Muscle of leg (tissue), 11 donors: Measurements from ENCODE around the gene PLEK2. TPM values are rescaled to one million over a fixed set of nuclear protein-coding genes. Genes with fewer than 3 reads are reported as not detected.

Experiments
- DNase-seq: peaks from one replicate; pipeline ENCODE4 v3.0.0; 2013
- H3K27ac ChIP-seq: one replicate; pipeline ENCODE4 v1.5.1; 2013; ENCODE audit warnings: mild to moderate bottlenecking, low read length, control low read depth
- H3K27me3 ChIP-seq: one replicate; pipeline ENCODE4 v1.6.1; 2013; ENCODE audit warnings: low read length; ENCODE audit not compliant: control insufficient read depth, insufficient read depth
- H3K36me3 ChIP-seq: one replicate; pipeline ENCODE4 v1.6.1; 2013; ENCODE audit warnings: low read length; ENCODE audit not compliant: control insufficient read depth, insufficient read depth
- H3K4me1 ChIP-seq: one replicate; pipeline ENCODE4 v1.6.1; 2013; ENCODE audit warnings: low read length; ENCODE audit not compliant: control insufficient read depth, insufficient read depth
- H3K4me3 ChIP-seq: one replicate; pipeline ENCODE4 v1.5.1; 2013; ENCODE audit warnings: low read length, control low read depth
- H3K9me3 ChIP-seq: replicated peaks from 2 replicates; pipeline ENCODE4 v1.6.1; 2013; ENCODE audit warnings: low read depth, low read length; ENCODE audit not compliant: control insufficient read depth
- WGBS: methylation state at CpG from one replicate; pipeline ENCODE4 v1.1.5; 2013; ENCODE audit warnings: missing lambda C conversion rate; ENCODE audit not compliant: insufficient coverage; 5-methylcytosine and 5-hydroxymethylcytosine counted together
- polyA plus RNA-seq, 8 donors: library from polyadenylated mRNA; unstranded; fragments of 120-200 nt; gene quantifications; one replicate each; pipeline versions ENCODE4 v1.2.1 to v1.2.3, GENCODE V29; 2013; ENCODE audit warnings: inconsistent platforms in 1 of 8, low replicate concordance in 1 of 8; ENCODE audit not compliant: insufficient read length in 8 of 8, insufficient read depth in 1 of 8
- total RNA-seq: library from RNA; stranded (reverse); fragments of 120-200 nt; gene quantifications from one replicate; pipeline ENCODE4 v1.2.4, GENCODE V29; 2013

The PLEK2 gene
- total and polyA plus RNA-seq, 9 donors = 0.22 to 3.0 (median 0.80) TPM

GRCh38 chr14:67429510-67430205 is 17.7 kb upstream of the PLEK2 start:
- H3K9me3 ChIP-seq = no peaks in the 10 kb centered on the region
- H3K4me1 ChIP-seq = peaks cover 7% of the 10 kb centered on the region
- 40% methylated on average over 7 of the region's 9 CpGs for WGBS
- H3K27ac ChIP-seq = no peak overlapping the region
- no peak overlapping the region for H3K4me3 ChIP-seq
- DNase-seq = no peak
- no peaks in the 10 kb centered on the region for H3K36me3 ChIP-seq
- peaks cover 11% of the 10 kb centered on the region for H3K27me3 ChIP-seq

GRCh38 chr14:67428501-67429031 is 16.6 kb upstream of the PLEK2 start:
- WGBS = 78% methylated on average over 6 of the region's 7 CpGs

GRCh38 chr14:67426983-67427606 is 15.1 kb upstream of the PLEK2 start:
- Histone ChIP-seq H3K4me3 (no peak overlapping the region), H3K27ac (no peak overlapping the region), H3K27me3 (peaks cover 13% of the 10 kb centered on the region), H3K36me3 (no peaks in the 10 kb centered on the region), H3K9me3 (no peaks in the 10 kb centered on the region), H3K4me1 (peaks cover 7% of the 10 kb centered on the region)
- peak; percentile 78 for DNase-seq
- 17% methylated on average over 25 of the region's 30 CpGs for WGBS

More at GRCh38 chr14:67428501-67429031, 16.6 kb upstream of the PLEK2 start:
- H3K27me3 ChIP-seq = peaks cover 13% of the 10 kb centered on the region
- no peak overlapping the region for H3K4me3 ChIP-seq
- no peaks in the 10 kb centered on the region for H3K9me3 ChIP-seq
- H3K36me3 ChIP-seq = no peaks in the 10 kb centered on the region
- no peak overlapping the region for H3K27ac ChIP-seq
- no peak for DNase-seq
- peaks cover 7% of the 10 kb centered on the region for H3K4me1 ChIP-seq

- Histone ChIP-seq H3K4me3 (no peak overlapping the region), H3K27ac (no peak overlapping the region), H3K4me1 (peaks cover 7% of the 10 kb centered on the region), H3K27me3 (peaks cover 13% of the 10 kb centered on the region), H3K36me3 (no peaks in the 10 kb centered on the region), H3K9me3 (no peaks in the 10 kb centered on the region)
- DNase-seq = no peak
- 71% methylated on average over 3 of the region's 8 CpGs for WGBS
Measured at GRCh38 chr14:67426161-67426560, 14.2 kb upstream of the PLEK2 start.

- WGBS = 75% methylated on average over 1 of the region's 4 CpGs
Measured at GRCh38 chr14:67425608-67426007, 13.6 kb upstream of the PLEK2 start.

GRCh38 chr14:67424539-67424938 is 12.6 kb upstream of the PLEK2 start:
- no CpG with 5 or more reads among the region's 3 CpGs for WGBS
- no peak for DNase-seq
- H3K27me3 ChIP-seq = peaks cover 12% of the 10 kb centered on the region

More at GRCh38 chr14:67425608-67426007, 13.6 kb upstream of the PLEK2 start:
- no peaks in the 10 kb centered on the region for H3K9me3 ChIP-seq
- no peak for DNase-seq
- H3K4me1 ChIP-seq = peaks cover 7% of the 10 kb centered on the region
- H3K36me3 ChIP-seq = no peaks in the 10 kb centered on the region
- H3K27me3 ChIP-seq = peaks cover 13% of the 10 kb centered on the region
- H3K27ac ChIP-seq = no peak overlapping the region
- H3K4me3 ChIP-seq = no peak overlapping the region

GRCh38 chr14:67423424-67423823 is 11.5 kb upstream of the PLEK2 start:
- Histone ChIP-seq H3K4me1 (peaks cover 7% of the 10 kb centered on the region), H3K4me3 (no peak overlapping the region), H3K27ac (no peak overlapping the region), H3K9me3 (no peaks in the 10 kb centered on the region), H3K36me3 (no peaks in the 10 kb centered on the region), H3K27me3 (peaks cover 12% of the 10 kb centered on the region)
- 83% methylated on average over 1 of the region's 2 CpGs for WGBS
- no peak for DNase-seq

More at GRCh38 chr14:67424539-67424938, 12.6 kb upstream of the PLEK2 start:
- no peaks in the 10 kb centered on the region for H3K9me3 ChIP-seq
- H3K27ac ChIP-seq = no peak overlapping the region
- H3K4me3 ChIP-seq = no peak overlapping the region
- no peaks in the 10 kb centered on the region for H3K36me3 ChIP-seq
- peaks cover 7% of the 10 kb centered on the region for H3K4me1 ChIP-seq

- Histone ChIP-seq H3K4me3 (no peak overlapping the region), H3K4me1 (peaks cover 2% of the 10 kb centered on the region), H3K9me3 (no peaks in the 10 kb centered on the region), H3K27ac (no peak overlapping the region), H3K36me3 (no peaks in the 10 kb centered on the region), H3K27me3 (peaks cover 11% of the 10 kb centered on the region)
- no peak for DNase-seq
- 74% methylated on average over 3 of the region's 11 CpGs for WGBS
Measured at GRCh38 chr14:67421356-67422224, 9.6 kb upstream of the PLEK2 start.

- 70% methylated on average over 3 of the region's 12 CpGs for WGBS
Measured at GRCh38 chr14:67420102-67420739, 8.3 kb upstream of the PLEK2 start.

More at GRCh38 chr14:67420102-67420739, 8.3 kb upstream of the PLEK2 start:
- Histone ChIP-seq H3K27me3 (peaks cover 8% of the 10 kb centered on the region), H3K27ac (no peak overlapping the region), H3K4me1 (no peaks in the 10 kb centered on the region), H3K4me3 (no peak overlapping the region), H3K9me3 (no peaks in the 10 kb centered on the region), H3K36me3 (no peaks in the 10 kb centered on the region)
- no peak for DNase-seq
